ENCODE results near the gene POLE. TPM values are rescaled to one million over a fixed set of nuclear protein-coding genes. Genes with fewer than 3 reads are reported as not detected.

POLE gene
- total and polyA plus RNA-seq, 2 experiments from 2014 or later, result 19.3 to 46.1 TPM

GRCh38 chr12:132716356-132716755 is 29.2 kb upstream of the POLE start:
- Histone ChIP-seq H3K36me3 (peaks cover 18% of the 10 kb centered on the region), H3K27me3 (no peaks in the 10 kb centered on the region)
- DNase-seq (ENCODE audit: low read depth in 1 of 2, low spot score in 1 of 2), result no peak

GRCh38 chr12:132715874-132716273 is 28.7 kb upstream of the POLE start:
- DNase-seq (ENCODE audit: low read depth in 1 of 2, low spot score in 1 of 2), result no peak
- H3K4me3 ChIP-seq, result no peak overlapping the region
- H3K36me3 ChIP-seq, result peaks cover 14% of the 10 kb centered on the region
- TF ChIP-seq CTCF (IDR thresholded peaks at IDR 0.05; ENCODE audit: low read depth, low read length), result no peak
- peaks cover 5% of the 10 kb centered on the region for H3K4me1 ChIP-seq (ENCODE audit: low read depth)
- no peak overlapping the region for H3K27ac ChIP-seq
- no peaks in the 10 kb centered on the region for H3K9me3 ChIP-seq (ENCODE audit: low read depth)
- H3K27me3 ChIP-seq, result no peaks in the 10 kb centered on the region

More at GRCh38 chr12:132716356-132716755, 29.2 kb upstream of the POLE start:
- H3K9me3 ChIP-seq (ENCODE audit: low read depth), result no peaks in the 10 kb centered on the region
- no peak for TF ChIP-seq CTCF (IDR thresholded peaks at IDR 0.05; ENCODE audit: low read depth, low read length)
- peaks cover 5% of the 10 kb centered on the region for H3K4me1 ChIP-seq (ENCODE audit: low read depth)
- no peak overlapping the region for H3K4me3 ChIP-seq
- no peak overlapping the region for H3K27ac ChIP-seq

GRCh38 chr12:132713123-132713522 is 26.0 kb upstream of the POLE start:
- no peak for TF ChIP-seq CTCF (IDR thresholded peaks at IDR 0.05; ENCODE audit: low read depth, low read length)
- H3K4me3 ChIP-seq, result no peak overlapping the region
- no peak overlapping the region for H3K27ac ChIP-seq
- DNase-seq (ENCODE audit: low read depth in 1 of 2, low spot score in 1 of 2), result no peak
- H3K36me3 ChIP-seq, result peaks cover 5% of the 10 kb centered on the region
- H3K27me3 ChIP-seq, result no peaks in the 10 kb centered on the region
- no peaks in the 10 kb centered on the region for H3K9me3 ChIP-seq (ENCODE audit: low read depth)
- peaks cover 9% of the 10 kb centered on the region for H3K4me1 ChIP-seq (ENCODE audit: low read depth)

GRCh38 chr12:132711080-132711843 is 24.1 kb upstream of the POLE start:
- no peak for TF ChIP-seq CTCF (IDR thresholded peaks at IDR 0.05; ENCODE audit: low read depth, low read length)
- Histone ChIP-seq H3K4me1 (ENCODE audit: low read depth) (peaks cover 9% of the 10 kb centered on the region), H3K27ac (peak overlapping the region; percentile 80), H3K36me3 (peaks cover 5% of the 10 kb centered on the region), H3K9me3 (ENCODE audit: low read depth) (no peaks in the 10 kb centered on the region), H3K4me3 (peak overlapping the region; percentile 63), H3K27me3 (no peaks in the 10 kb centered on the region)
- DNase-seq (ENCODE audit: low read depth in 1 of 2, low spot score in 1 of 2), result peak in 1 of 2 donors; percentile 51

GRCh38 chr12:132710405-132711079 is 23.4 kb upstream of the POLE start, which contains the start of gene PGAM5:
TSS of gene PGAM5 (plus strand) at chr12:132710842. CDS start at chr12:132710877, 35 bp downstream.
- no peaks in the 10 kb centered on the region for H3K27me3 ChIP-seq
- H3K27ac ChIP-seq, result peak within 1 kb of the TSS; percentile 80
- TF ChIP-seq CTCF (IDR thresholded peaks at IDR 0.05; ENCODE audit: low read depth, low read length), result no peak

More at GRCh38 chr12:132710405-132711079, 23.4 kb upstream of the POLE start, which contains the start of gene PGAM5:
- no peaks in the 10 kb centered on the region for H3K9me3 ChIP-seq (ENCODE audit: low read depth)
- no peaks in the 10 kb centered on the region for H3K36me3 ChIP-seq
- peaks cover 9% of the 10 kb centered on the region for H3K4me1 ChIP-seq (ENCODE audit: low read depth)
- peak; percentile 86 to 87 for DNase-seq (ENCODE audit: low read depth in 1 of 2, low spot score in 1 of 2)
- peak within 1 kb of the TSS; percentile 63 for H3K4me3 ChIP-seq

Data from cardiac muscle cell (in vitro differentiated cells and primary cell).